Measurements from ENCODE around the gene KMT5B.

KMT5B gene

DNA sequence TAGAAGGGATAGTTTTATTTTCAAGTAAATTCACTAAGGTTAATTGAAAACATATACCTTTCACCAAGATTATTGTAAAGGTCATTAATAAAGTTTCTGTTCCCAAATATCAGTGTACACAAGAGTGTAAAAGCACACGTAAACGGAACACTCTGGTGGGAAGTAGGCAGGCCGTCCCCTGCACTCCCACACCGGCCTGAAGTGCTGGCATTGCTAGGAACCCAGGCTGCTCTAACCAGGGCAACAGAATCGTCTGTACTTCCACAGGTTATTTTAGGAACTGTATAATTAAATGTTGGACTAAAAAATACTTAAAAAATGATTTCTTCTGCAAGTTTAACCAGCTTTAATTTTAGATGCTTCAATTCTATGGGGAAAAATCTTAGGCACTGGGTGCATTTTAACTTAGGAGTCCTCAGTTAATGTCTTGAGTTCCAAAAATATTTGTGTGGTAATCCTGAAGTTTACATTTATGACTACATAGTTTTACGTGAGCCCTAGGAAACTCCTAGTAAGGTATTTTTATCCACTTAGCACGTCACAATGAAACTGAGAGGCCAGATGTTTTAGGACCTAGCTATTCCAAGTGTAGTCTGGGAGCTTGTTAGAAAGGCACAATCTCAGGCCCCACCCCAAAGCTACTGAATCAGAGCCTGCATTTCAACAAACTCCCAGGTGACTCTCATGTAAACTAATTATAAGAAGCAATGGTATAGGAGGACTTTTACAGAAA is 31.2 kb downstream of the KMT5B start:
- no peaks in the 10 kb centered on the region for H3K27me3 ChIP-seq (ENCODE audit: insufficient read depth, low read length)
- H3K79me2 ChIP-seq (ENCODE audit: control insufficient read depth, insufficient read depth, low read length, unreplicated experiment) = no peaks in the 10 kb centered on the region
- H3K4me3 ChIP-seq (ENCODE audit: low read depth, low read length) = no peak overlapping the region
- no peak overlapping the region for H3K27ac ChIP-seq (ENCODE audit: low read depth, low read length)
- H3K4me1 ChIP-seq (ENCODE audit: control insufficient read depth, insufficient read depth, low read length, unreplicated experiment) = no peaks in the 10 kb centered on the region
- H3K36me3 ChIP-seq (ENCODE audit: insufficient read depth, low read length) = peaks cover 4% of the 10 kb centered on the region
- H2AFZ ChIP-seq (ENCODE audit: low read length, unreplicated experiment) = no peak overlapping the region

DNA sequence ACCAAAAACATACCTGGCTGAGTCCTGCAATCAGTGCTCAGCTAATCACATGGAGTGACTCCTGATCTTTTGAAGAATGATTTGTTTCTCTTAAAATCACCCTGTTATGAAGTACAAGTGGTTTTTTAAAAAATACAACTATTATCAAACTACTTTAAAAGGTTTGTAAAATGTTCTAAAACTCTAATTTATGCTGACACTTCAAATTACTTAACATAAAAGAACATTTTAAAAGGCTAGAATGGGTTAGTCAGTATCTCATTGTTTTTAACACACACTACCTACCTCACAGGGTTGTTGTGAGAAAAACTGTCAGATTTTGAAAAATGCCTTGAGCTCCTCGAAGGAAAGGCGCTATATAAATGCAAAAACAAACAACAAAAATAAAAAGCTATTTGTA is 33.2 kb downstream of the KMT5B start:
- no peak overlapping the region for H3K27ac ChIP-seq (ENCODE audit: low read depth, low read length)
- H3K36me3 ChIP-seq (ENCODE audit: insufficient read depth, low read length) = peaks cover 7% of the 10 kb centered on the region
- no peak overlapping the region for H2AFZ ChIP-seq (ENCODE audit: low read length, unreplicated experiment)
- no peaks in the 10 kb centered on the region for H3K79me2 ChIP-seq (ENCODE audit: control insufficient read depth, insufficient read depth, low read length, unreplicated experiment)
- H3K27me3 ChIP-seq (ENCODE audit: insufficient read depth, low read length) = no peaks in the 10 kb centered on the region
- no peaks in the 10 kb centered on the region for H3K4me1 ChIP-seq (ENCODE audit: control insufficient read depth, insufficient read depth, low read length, unreplicated experiment)
- no peak overlapping the region for H3K4me3 ChIP-seq (ENCODE audit: low read depth, low read length)

DNA sequence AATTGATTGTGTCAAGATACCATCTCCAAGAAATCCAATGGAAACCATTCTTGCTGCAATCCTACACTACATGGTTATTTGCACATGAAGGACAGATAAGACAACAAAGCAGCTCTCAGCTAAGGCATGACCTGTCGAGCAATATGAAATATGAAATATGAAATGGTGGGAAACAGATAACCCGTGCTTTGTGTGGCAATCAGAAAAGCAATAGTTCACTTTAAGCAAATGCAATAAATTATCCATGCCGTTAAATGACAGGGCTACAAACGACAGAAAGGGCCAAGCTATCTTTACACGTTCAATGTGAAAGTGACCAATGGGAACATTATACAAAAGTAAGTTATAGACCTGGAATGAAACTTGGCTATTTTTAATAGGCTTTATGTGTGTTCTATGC is 35.2 kb downstream of the KMT5B start:
- peaks cover 9% of the 10 kb centered on the region; the same call in 1 of the 2 replicates for H3K36me3 ChIP-seq (ENCODE audit: insufficient read depth, low read length)
- H3K79me2 ChIP-seq (ENCODE audit: control insufficient read depth, insufficient read depth, low read length, unreplicated experiment) = no peaks in the 10 kb centered on the region
- H2AFZ ChIP-seq (ENCODE audit: low read length, unreplicated experiment) = no peak overlapping the region
- no peak overlapping the region for H3K4me3 ChIP-seq (ENCODE audit: low read depth, low read length)
- no peaks in the 10 kb centered on the region for H3K27me3 ChIP-seq (ENCODE audit: insufficient read depth, low read length)
- no peaks in the 10 kb centered on the region for H3K4me1 ChIP-seq (ENCODE audit: control insufficient read depth, insufficient read depth, low read length, unreplicated experiment)
- H3K27ac ChIP-seq (ENCODE audit: low read depth, low read length) = no peak overlapping the region

DNA sequence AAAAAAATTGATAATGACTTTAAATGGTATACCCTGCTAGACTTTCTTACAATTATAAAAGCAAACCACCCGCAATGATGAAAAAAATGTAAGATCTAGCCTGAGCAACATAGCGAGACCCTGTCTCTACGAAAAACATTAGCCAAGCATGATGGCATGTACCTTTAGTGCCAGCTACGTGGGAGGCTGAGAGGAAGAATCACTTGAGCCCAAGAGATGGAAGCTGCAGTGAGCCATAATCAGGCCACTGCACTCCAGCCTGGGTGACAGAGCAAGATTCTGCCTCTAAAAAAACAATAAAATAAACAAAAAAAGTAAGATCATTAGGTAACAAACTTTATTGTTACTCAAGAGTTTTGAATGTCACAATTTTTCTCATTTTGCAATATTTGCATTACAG is 39.2 kb downstream of the KMT5B start:
- Histone ChIP-seq H3K27ac (ENCODE audit: low read depth, low read length) (no peak overlapping the region), H2AFZ (ENCODE audit: low read length, unreplicated experiment) (no peak overlapping the region), H3K79me2 (ENCODE audit: control insufficient read depth, insufficient read depth, low read length, unreplicated experiment) (no peaks in the 10 kb centered on the region), H3K27me3 (ENCODE audit: insufficient read depth, low read length) (no peaks in the 10 kb centered on the region), H3K4me1 (ENCODE audit: control insufficient read depth, insufficient read depth, low read length, unreplicated experiment) (no peaks in the 10 kb centered on the region), H3K4me3 (ENCODE audit: low read depth, low read length) (no peak overlapping the region), H3K36me3 (ENCODE audit: insufficient read depth, low read length) (peaks cover 20% of the 10 kb centered on the region)

DNA sequence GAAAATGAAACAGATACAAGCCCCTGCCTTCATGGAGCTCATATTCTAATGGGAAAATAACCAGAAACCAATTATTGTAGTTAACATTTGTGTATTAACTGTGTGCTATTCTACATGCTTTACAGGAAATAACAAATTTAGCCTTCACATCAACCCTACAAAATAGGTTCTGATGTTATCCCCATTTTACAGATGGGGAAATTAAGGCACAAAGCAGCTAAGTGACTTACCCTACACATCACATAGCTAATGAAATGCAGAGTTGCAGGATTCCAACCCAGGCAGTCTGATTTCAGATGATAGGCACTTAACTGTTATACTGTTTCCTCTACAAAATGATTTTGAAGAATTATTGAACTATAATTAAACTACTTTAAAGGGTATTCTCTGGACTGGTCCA is 43.7 kb downstream of the KMT5B start:
- H3K36me3 ChIP-seq (ENCODE audit: insufficient read depth, low read length) = peaks cover 23% of the 10 kb centered on the region

DNA sequence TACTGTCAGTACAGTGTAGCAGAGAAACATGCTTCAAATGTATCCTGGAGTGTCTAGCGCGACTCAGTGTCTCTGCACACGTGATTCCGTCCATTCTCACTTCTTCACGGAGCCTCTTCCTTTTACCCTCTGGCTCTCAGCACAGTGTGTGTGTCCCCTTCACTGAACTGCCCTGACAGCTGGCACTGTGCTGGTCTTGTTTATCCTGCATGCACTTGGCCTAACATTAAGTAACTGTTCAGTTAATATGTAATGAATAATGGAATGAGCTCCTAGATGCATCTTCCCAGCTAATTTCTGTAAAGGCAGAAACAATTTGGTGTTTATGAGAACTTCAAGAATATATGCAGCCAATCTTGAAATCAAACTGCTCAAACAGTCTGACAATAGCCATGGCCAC is 44.4 kb downstream of the KMT5B start:
- Histone ChIP-seq H3K4me3 (ENCODE audit: low read depth, low read length) (no peak overlapping the region), H3K27ac (ENCODE audit: low read depth, low read length) (no peak overlapping the region), H3K79me2 (ENCODE audit: control insufficient read depth, insufficient read depth, low read length, unreplicated experiment) (no peaks in the 10 kb centered on the region), H2AFZ (ENCODE audit: low read length, unreplicated experiment) (no peak overlapping the region), H3K36me3 (ENCODE audit: insufficient read depth, low read length) (peaks cover 27% of the 10 kb centered on the region), H3K4me1 (ENCODE audit: control insufficient read depth, insufficient read depth, low read length, unreplicated experiment) (no peaks in the 10 kb centered on the region), H3K27me3 (ENCODE audit: insufficient read depth, low read length) (no peaks in the 10 kb centered on the region)

More for the DNA sequence above, 43.7 kb downstream of the KMT5B start:
- H3K4me1 ChIP-seq (ENCODE audit: control insufficient read depth, insufficient read depth, low read length, unreplicated experiment) = no peaks in the 10 kb centered on the region
- H3K27ac ChIP-seq (ENCODE audit: low read depth, low read length) = no peak overlapping the region
- no peak overlapping the region for H3K4me3 ChIP-seq (ENCODE audit: low read depth, low read length)
- no peaks in the 10 kb centered on the region for H3K79me2 ChIP-seq (ENCODE audit: control insufficient read depth, insufficient read depth, low read length, unreplicated experiment)
- no peak overlapping the region for H2AFZ ChIP-seq (ENCODE audit: low read length, unreplicated experiment)
- H3K27me3 ChIP-seq (ENCODE audit: insufficient read depth, low read length) = no peaks in the 10 kb centered on the region

DNA sequence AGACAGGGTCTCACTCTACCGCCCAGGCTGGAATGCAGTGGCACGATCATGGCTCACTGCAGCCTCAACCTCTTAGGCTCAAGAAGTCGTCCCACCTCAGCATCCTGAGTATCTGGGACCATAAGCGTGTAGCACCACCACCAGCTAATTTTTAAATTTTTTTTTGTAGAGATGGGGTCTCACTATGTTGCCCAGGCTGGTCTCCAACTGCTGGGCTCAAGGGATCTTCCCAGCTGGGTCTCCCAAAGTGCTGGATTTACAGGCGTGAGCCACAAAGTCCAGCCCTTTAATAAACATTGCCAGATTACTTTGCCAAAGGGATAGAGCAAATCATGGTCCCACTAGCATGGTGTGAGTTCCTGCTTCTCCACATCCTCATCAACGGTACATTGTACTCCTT is 45.6 kb downstream of the KMT5B start:
- H3K4me1 ChIP-seq (ENCODE audit: control insufficient read depth, insufficient read depth, low read length, unreplicated experiment) = no peaks in the 10 kb centered on the region
- no peaks in the 10 kb centered on the region for H3K27me3 ChIP-seq (ENCODE audit: insufficient read depth, low read length)
- no peak overlapping the region for H3K4me3 ChIP-seq (ENCODE audit: low read depth, low read length)
- no peak overlapping the region for H3K27ac ChIP-seq (ENCODE audit: low read depth, low read length)
- H2AFZ ChIP-seq (ENCODE audit: low read length, unreplicated experiment) = no peak overlapping the region
- H3K36me3 ChIP-seq (ENCODE audit: insufficient read depth, low read length) = peaks cover 27% of the 10 kb centered on the region
- no peaks in the 10 kb centered on the region for H3K79me2 ChIP-seq (ENCODE audit: control insufficient read depth, insufficient read depth, low read length, unreplicated experiment)

DNA sequence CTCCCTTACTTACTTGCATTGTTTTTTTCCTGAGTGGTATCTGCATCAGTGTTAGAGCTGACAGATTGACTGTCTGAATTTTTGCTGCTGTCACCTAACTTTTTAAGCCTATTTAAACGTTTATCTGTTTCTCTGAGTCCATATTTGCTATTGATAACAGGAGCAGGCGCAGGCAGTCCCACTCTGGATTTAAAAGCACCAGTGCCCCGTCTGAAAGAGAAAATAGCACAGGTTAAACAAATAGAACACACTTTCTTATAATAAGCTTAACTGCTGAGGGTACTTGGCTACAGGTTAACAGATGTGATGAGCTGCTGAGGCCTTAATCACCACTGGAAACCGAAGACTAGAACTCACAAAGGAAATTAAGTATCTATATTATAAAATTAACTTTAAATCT is 46.1 kb downstream of the KMT5B start:
- H2AFZ ChIP-seq (ENCODE audit: low read length, unreplicated experiment) = no peak overlapping the region
- H3K36me3 ChIP-seq (ENCODE audit: insufficient read depth, low read length) = peaks cover 27% of the 10 kb centered on the region
- no peak overlapping the region for H3K27ac ChIP-seq (ENCODE audit: low read depth, low read length)
- no peaks in the 10 kb centered on the region for H3K79me2 ChIP-seq (ENCODE audit: control insufficient read depth, insufficient read depth, low read length, unreplicated experiment)
- H3K4me1 ChIP-seq (ENCODE audit: control insufficient read depth, insufficient read depth, low read length, unreplicated experiment) = no peaks in the 10 kb centered on the region
- no peak overlapping the region for H3K4me3 ChIP-seq (ENCODE audit: low read depth, low read length)
- no peaks in the 10 kb centered on the region for H3K27me3 ChIP-seq (ENCODE audit: insufficient read depth, low read length)

DNA sequence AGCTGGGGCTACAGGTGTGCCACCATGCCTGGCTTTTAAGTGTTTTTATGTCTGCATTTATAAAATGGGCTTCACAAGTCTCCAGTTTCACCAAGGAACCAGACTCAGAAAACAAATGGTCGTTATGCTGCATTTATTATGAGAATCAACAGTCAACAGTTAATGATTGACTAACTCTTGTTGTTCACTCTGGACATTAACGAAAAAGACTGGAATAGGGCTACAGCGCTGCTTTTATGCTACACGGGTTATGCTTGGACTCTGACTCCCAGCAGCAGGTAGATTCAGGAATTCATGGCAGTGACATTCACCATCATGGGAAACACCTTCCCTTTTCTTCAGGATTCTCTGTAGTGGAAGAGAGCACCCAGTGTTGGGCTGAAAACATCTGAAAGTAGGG is 47.5 kb downstream of the KMT5B start:
- peaks cover 26% of the 10 kb centered on the region for H3K36me3 ChIP-seq (ENCODE audit: insufficient read depth, low read length)
- H3K4me3 ChIP-seq (ENCODE audit: low read depth, low read length) = no peak overlapping the region
- no peaks in the 10 kb centered on the region for H3K4me1 ChIP-seq (ENCODE audit: control insufficient read depth, insufficient read depth, low read length, unreplicated experiment)
- no peak overlapping the region for H2AFZ ChIP-seq (ENCODE audit: low read length, unreplicated experiment)
- no peaks in the 10 kb centered on the region for H3K27me3 ChIP-seq (ENCODE audit: insufficient read depth, low read length)
- no peaks in the 10 kb centered on the region for H3K79me2 ChIP-seq (ENCODE audit: control insufficient read depth, insufficient read depth, low read length, unreplicated experiment)
- no peak overlapping the region for H3K27ac ChIP-seq (ENCODE audit: low read depth, low read length)

DNA sequence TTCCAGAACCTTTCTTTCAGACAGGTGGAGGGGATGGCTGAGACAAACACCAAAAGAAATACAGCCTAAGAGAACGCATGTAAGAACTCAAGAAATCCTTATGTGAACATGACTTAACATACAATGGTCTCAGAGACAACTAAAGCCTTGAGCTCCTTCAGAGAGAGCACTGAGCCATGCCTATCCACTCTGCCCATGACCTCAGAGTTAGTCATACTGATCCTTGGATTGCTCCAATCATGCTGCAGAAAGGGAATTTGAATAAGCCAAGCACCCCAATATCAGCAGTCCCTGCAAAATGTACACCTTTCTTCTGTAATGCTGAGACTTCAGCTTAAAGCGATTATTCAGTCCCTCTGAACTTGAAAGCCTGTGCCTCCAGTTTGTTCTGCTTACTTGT is 48.7 kb downstream of the KMT5B start:
- Histone ChIP-seq H3K36me3 (ENCODE audit: insufficient read depth, low read length) (peaks cover 14% of the 10 kb centered on the region), H3K4me1 (ENCODE audit: control insufficient read depth, insufficient read depth, low read length, unreplicated experiment) (no peaks in the 10 kb centered on the region), H3K79me2 (ENCODE audit: control insufficient read depth, insufficient read depth, low read length, unreplicated experiment) (no peaks in the 10 kb centered on the region), H3K27me3 (ENCODE audit: insufficient read depth, low read length) (no peaks in the 10 kb centered on the region), H2AFZ (ENCODE audit: low read length, unreplicated experiment) (no peak overlapping the region), H3K4me3 (ENCODE audit: low read depth, low read length) (no peak overlapping the region), H3K27ac (ENCODE audit: low read depth, low read length) (no peak overlapping the region)

DNA sequence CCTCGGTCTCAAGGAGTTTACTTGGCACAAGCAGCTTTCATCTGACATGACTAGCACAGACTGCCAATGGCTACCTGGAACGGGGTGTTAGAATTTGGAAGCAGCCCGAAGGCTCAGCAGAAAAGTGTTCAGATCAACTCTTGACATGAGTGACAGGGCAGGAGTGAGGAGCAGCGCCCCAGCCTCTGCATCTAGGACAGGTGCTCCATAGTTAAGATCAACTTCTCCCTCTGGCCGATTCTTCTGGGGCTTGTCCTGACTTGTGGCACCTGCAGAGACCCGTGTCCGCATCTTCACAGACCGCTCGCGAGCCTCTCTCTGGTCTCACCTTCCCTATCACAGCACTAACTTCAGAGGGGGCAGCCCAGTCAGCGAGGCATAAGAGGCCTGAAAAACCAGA is 49.4 kb downstream of the KMT5B start:
- Histone ChIP-seq H3K36me3 (ENCODE audit: insufficient read depth, low read length) (peaks cover 12% of the 10 kb centered on the region; the same call in 1 of the 2 replicates), H3K4me1 (ENCODE audit: control insufficient read depth, insufficient read depth, low read length, unreplicated experiment) (no peaks in the 10 kb centered on the region), H3K27me3 (ENCODE audit: insufficient read depth, low read length) (no peaks in the 10 kb centered on the region), H2AFZ (ENCODE audit: low read length, unreplicated experiment) (no peak overlapping the region), H3K27ac (ENCODE audit: low read depth, low read length) (no peak overlapping the region), H3K4me3 (ENCODE audit: low read depth, low read length) (no peak overlapping the region), H3K79me2 (ENCODE audit: control insufficient read depth, insufficient read depth, low read length, unreplicated experiment) (no peaks in the 10 kb centered on the region)
